Liver (tissue), 9 donors: Measurements from ENCODE around the gene GLS. TPM values are rescaled to one million over a fixed set of nuclear protein-coding genes. Genes with fewer than 3 reads are reported as not detected.

Source experiments
- DNase-seq: peaks from one replicate; pipeline ENCODE4 v3.0.0-alpha.2; 2017; ENCODE audit warnings: low spot score
- H3K27ac ChIP-seq, 2 donors: one replicate each; pipeline ENCODE4 v1.7.0; 2013; ENCODE audit warnings: inconsistent platforms in 2 of 2, low read length in 2 of 2, control low read depth in 1 of 2, low read depth in 1 of 2, mild to moderate bottlenecking in 1 of 2
- H3K27me3 ChIP-seq, 4 donors: one replicate each; pipeline versions ENCODE4 v1.6.1 to v1.7.0; 2013; ENCODE audit warnings: low read length in 3 of 4, inconsistent platforms in 1 of 4, mild to moderate bottlenecking in 1 of 4, moderate library complexity in 1 of 4; ENCODE audit not compliant: control insufficient read depth in 4 of 4, insufficient read depth in 4 of 4
- H3K36me3 ChIP-seq, 4 donors: one replicate each; pipeline versions ENCODE4 v1.6.1 to v1.7.0; 2013; ENCODE audit warnings: low read length in 3 of 4, mild to moderate bottlenecking in 3 of 4, low read depth in 1 of 4, moderate library complexity in 1 of 4; ENCODE audit not compliant: control insufficient read depth in 4 of 4, insufficient read depth in 3 of 4
- H3K4me1 ChIP-seq, 4 donors: one replicate each; pipeline versions ENCODE4 v1.6.1 to v1.7.0; 2013; ENCODE audit warnings: low read length in 3 of 4, mild to moderate bottlenecking in 3 of 4, moderate library complexity in 1 of 4; ENCODE audit not compliant: control insufficient read depth in 4 of 4, insufficient read depth in 4 of 4
- H3K4me3 ChIP-seq, 3 donors: one replicate each; pipeline versions ENCODE4 v1.6.1 to v1.7.0; 2013; ENCODE audit warnings: low read length in 3 of 3, control low read depth in 1 of 3, low read depth in 1 of 3, mild to moderate bottlenecking in 1 of 3
- H3K9ac ChIP-seq, 2 donors: one replicate each; pipeline ENCODE4 v1.7.0; 2013; ENCODE audit warnings: low read length in 2 of 2, mild to moderate bottlenecking in 2 of 2, moderate library complexity in 2 of 2, control low read depth in 1 of 2, low read depth in 1 of 2
- H3K9me3 ChIP-seq, 4 donors: one replicate each; pipeline versions ENCODE4 v1.6.1 to v1.7.0; 2013; ENCODE audit warnings: low read length in 3 of 4; ENCODE audit not compliant: control insufficient read depth in 4 of 4
- EGR1 ChIP-seq, 2 donors: IDR thresholded peaks; 2 replicates each; pipeline ENCODE4 v1.6.1; 2016 to 2018; ENCODE audit warnings: antibody characterized with exemption in 2 of 2, low read depth in 2 of 2
- FOXA1 ChIP-seq: IDR thresholded peaks from 2 replicates; pipeline ENCODE4 v1.6.1; 2016; ENCODE audit warnings: antibody characterized with exemption
- FOXA2 ChIP-seq: IDR thresholded peaks from 2 replicates; pipeline ENCODE4 v1.6.1; 2016; ENCODE audit warnings: antibody characterized with exemption
- GABPA ChIP-seq, 2 donors: IDR thresholded peaks in 1 of 2; conservative IDR thresholded peaks in 1 of 2; 2 replicates each; pipeline ENCODE4 v1.6.1; 2016; ENCODE audit warnings: antibody characterized with exemption in 2 of 2, mild to moderate bottlenecking in 1 of 2, moderate library complexity in 1 of 2
- HNF4A ChIP-seq, 2 donors: conservative IDR thresholded peaks; 2 replicates each; pipeline ENCODE4 v1.6.1; 2016; ENCODE audit warnings: antibody characterized with exemption in 2 of 2, mild to moderate bottlenecking in 2 of 2
- HNF4G ChIP-seq: IDR thresholded peaks from 2 replicates; pipeline ENCODE4 v1.6.1; 2016; ENCODE audit warnings: antibody characterized with exemption
- JUND ChIP-seq, 2 donors: IDR thresholded peaks; 2 replicates each; pipeline ENCODE4 v1.6.1; 2016; ENCODE audit warnings: antibody characterized with exemption in 2 of 2
- NR2F2 ChIP-seq: IDR thresholded peaks from 2 replicates; pipeline ENCODE4 v1.6.1; 2016; ENCODE audit warnings: antibody characterized with exemption
- RAD21 ChIP-seq, 2 donors: IDR thresholded peaks; 2 replicates each; pipeline ENCODE4 v1.6.1; 2016; ENCODE audit warnings: antibody characterized with exemption in 2 of 2, mild to moderate bottlenecking in 2 of 2
- RXRA ChIP-seq, 2 donors: IDR thresholded peaks; 2 replicates each; pipeline ENCODE4 v1.6.1; 2017 to 2018; ENCODE audit warnings: antibody characterized with exemption in 2 of 2, mild to moderate bottlenecking in 1 of 2
- SP1 ChIP-seq: IDR thresholded peaks from 2 replicates; pipeline ENCODE4 v1.6.1; 2018; ENCODE audit warnings: antibody characterized with exemption, mild to moderate bottlenecking
- TAF1 ChIP-seq: conservative IDR thresholded peaks from 2 replicates; pipeline ENCODE4 v1.6.1; 2016; ENCODE audit warnings: antibody characterized with exemption, mild to moderate bottlenecking
- YY1 ChIP-seq: IDR thresholded peaks from 2 replicates; pipeline ENCODE4 v1.6.1; 2016; ENCODE audit warnings: antibody characterized with exemption, mild to moderate bottlenecking
- WGBS: extraction: QIAGEN DNeasy Blood & Tissue Kit; methylation state at CpG from one replicate; pipeline ENCODE4 v1.1.7; 2013; 5-methylcytosine and 5-hydroxymethylcytosine counted together
- polyA plus RNA-seq, 2 donors: library from polyadenylated mRNA; stranded (reverse) in 1 of 2; unstranded in 1 of 2; fragments of 200-250 nt in 1 of 2; fragments of >200 nt in 1 of 2; fragmentation: Nextera tagmentation in 1 of 2; extraction: Ambion mirVana in 1 of 2; gene quantifications; one replicate each; pipeline versions ENCODE4 v1.2.1 to v1.2.3, GENCODE V29; 2013 to 2015
- total RNA-seq, 2 donors: library from RNA; depleted of rRNA; stranded (reverse); fragments of >200 nt; gene quantifications; one replicate each; pipeline ENCODE4 v1.2.3, GENCODE V29; 2014
- TF ChIP-seq, protein P1 (sequence below): IDR thresholded peaks from 2 replicates; pipeline ENCODE4 v1.6.1; 2016; ENCODE audit warnings: antibody characterized with exemption
- TF ChIP-seq, protein P2 (sequence below): IDR thresholded peaks from 2 replicates; pipeline ENCODE4 v1.6.1; 2016; ENCODE audit warnings: antibody characterized with exemption, mild to moderate bottlenecking
- TF ChIP-seq, protein P3 (sequence below): fragments of 150-350 bp; IDR thresholded peaks from 2 replicates; pipeline ENCODE4 v1.5.1; 2017; ENCODE audit warnings: improper control_type of control experiment, low read depth, low read length; ENCODE audit not compliant: missing input control
- donor health status: healthy.
- donor health status: healthy.
- donor health status: healthy.
- donor health status: healthy.
- donor health status: healthy.

GLS gene
- total and polyA plus RNA-seq, 4 donors = 4.3 to 38.6 (median 16.5) TPM

DNA sequence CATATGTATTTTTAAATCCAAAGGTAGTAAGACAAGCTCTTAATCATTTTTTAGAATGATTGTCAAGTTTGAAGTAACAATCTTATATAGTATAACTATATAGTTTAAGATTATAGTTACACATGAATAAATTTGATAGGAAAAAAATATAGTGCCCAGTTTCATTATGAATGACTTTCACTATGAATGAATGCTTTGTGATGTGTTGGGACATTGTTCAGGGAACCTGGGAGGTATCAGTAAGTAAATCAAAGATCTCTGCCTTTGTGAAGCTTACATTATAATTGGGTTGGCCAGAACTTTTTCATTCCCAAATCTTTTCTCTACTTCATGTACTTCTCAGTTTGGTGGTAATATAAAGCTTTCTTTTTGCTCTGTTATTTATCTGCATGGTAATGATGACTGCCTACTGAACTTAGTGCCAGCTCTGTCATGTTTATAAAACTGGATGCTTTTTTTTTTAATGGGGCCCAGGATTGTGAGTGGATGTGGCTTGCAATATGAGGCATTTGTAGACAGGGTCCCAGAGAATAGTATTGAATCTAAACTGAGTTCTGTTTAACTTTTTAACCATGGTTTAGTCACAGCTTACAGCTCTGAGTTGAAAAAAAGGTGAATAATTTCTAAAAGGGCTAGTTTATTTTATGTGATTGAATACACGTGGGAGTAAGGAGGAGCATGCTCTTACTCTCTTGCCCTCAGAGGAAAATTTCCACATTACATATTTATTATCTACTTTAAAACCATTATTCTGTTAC lies 23.3 kb downstream of the GLS start:
- H3K27ac ChIP-seq = no peak overlapping the region
- no peak overlapping the region for H3K9ac ChIP-seq
- H3K27me3 ChIP-seq = no peaks in the 10 kb centered on the region
- peaks cover 0 to 5% (median 0%) of the 10 kb centered on the region in 4 donors for H3K36me3 ChIP-seq
- no peak overlapping the region for H3K4me3 ChIP-seq
- no peaks in the 10 kb centered on the region for H3K9me3 ChIP-seq
- TF ChIP-seq, protein P1, sequence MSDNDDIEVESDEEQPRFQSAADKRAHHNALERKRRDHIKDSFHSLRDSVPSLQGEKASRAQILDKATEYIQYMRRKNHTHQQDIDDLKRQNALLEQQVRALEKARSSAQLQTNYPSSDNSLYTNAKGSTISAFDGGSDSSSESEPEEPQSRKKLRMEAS = no peak
- TF ChIP-seq JUND (IDR thresholded peaks at IDR 0.05) (no peak), HNF4G (no peak), YY1 (no peak)
- TF ChIP-seq, protein P2, sequence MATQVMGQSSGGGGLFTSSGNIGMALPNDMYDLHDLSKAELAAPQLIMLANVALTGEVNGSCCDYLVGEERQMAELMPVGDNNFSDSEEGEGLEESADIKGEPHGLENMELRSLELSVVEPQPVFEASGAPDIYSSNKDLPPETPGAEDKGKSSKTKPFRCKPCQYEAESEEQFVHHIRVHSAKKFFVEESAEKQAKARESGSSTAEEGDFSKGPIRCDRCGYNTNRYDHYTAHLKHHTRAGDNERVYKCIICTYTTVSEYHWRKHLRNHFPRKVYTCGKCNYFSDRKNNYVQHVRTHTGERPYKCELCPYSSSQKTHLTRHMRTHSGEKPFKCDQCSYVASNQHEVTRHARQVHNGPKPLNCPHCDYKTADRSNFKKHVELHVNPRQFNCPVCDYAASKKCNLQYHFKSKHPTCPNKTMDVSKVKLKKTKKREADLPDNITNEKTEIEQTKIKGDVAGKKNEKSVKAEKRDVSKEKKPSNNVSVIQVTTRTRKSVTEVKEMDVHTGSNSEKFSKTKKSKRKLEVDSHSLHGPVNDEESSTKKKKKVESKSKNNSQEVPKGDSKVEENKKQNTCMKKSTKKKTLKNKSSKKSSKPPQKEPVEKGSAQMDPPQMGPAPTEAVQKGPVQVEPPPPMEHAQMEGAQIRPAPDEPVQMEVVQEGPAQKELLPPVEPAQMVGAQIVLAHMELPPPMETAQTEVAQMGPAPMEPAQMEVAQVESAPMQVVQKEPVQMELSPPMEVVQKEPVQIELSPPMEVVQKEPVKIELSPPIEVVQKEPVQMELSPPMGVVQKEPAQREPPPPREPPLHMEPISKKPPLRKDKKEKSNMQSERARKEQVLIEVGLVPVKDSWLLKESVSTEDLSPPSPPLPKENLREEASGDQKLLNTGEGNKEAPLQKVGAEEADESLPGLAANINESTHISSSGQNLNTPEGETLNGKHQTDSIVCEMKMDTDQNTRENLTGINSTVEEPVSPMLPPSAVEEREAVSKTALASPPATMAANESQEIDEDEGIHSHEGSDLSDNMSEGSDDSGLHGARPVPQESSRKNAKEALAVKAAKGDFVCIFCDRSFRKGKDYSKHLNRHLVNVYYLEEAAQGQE = no peak
- DNase-seq = no peak
- WGBS = 81% methylated on average over 1 of the region's 1 CpG
- H3K4me1 ChIP-seq = no peaks in the 10 kb centered on the region

DNA sequence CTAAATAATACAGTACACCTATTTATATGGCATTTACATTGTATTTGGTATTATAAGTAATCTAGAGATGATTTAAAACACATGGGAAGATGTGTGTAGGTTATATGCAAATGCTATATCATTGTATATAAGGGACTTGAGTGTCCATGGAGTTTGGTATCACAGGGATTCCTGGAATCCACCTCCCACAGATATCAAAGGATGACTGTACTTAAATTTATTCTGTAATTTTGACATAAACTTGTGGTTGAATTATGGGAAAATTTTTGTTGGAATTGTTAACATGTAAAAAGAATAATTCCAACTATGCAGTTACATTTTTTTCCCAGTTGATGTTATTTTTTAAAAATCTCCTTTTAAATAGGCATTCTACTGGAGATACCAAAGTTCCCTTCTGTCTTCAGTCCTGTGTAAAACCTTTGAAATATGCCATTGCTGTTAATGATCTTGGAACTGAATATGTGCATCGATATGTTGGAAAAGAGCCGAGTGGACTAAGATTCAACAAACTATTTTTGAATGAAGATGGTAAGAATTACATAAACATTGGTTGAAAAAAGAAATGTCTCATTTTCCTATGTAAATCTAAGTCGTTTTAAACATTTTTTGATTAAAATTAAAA lies 24.1 kb downstream of the GLS start:
- TF ChIP-seq, protein P3, sequence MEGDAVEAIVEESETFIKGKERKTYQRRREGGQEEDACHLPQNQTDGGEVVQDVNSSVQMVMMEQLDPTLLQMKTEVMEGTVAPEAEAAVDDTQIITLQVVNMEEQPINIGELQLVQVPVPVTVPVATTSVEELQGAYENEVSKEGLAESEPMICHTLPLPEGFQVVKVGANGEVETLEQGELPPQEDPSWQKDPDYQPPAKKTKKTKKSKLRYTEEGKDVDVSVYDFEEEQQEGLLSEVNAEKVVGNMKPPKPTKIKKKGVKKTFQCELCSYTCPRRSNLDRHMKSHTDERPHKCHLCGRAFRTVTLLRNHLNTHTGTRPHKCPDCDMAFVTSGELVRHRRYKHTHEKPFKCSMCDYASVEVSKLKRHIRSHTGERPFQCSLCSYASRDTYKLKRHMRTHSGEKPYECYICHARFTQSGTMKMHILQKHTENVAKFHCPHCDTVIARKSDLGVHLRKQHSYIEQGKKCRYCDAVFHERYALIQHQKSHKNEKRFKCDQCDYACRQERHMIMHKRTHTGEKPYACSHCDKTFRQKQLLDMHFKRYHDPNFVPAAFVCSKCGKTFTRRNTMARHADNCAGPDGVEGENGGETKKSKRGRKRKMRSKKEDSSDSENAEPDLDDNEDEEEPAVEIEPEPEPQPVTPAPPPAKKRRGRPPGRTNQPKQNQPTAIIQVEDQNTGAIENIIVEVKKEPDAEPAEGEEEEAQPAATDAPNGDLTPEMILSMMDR = no peak
- TF ChIP-seq HNF4G (no peak), FOXA1 (no peak)
- TF ChIP-seq, protein P1 = no peak
- no peaks in the 10 kb centered on the region for H3K27me3 ChIP-seq
- no peaks in the 10 kb centered on the region for H3K4me1 ChIP-seq
- no peak for DNase-seq
- H3K9me3 ChIP-seq = no peaks in the 10 kb centered on the region
- H3K9ac ChIP-seq = no peak overlapping the region
- no peak overlapping the region for H3K4me3 ChIP-seq
- no peak overlapping the region for H3K27ac ChIP-seq
- H3K36me3 ChIP-seq = peaks cover 0 to 5% (median 0%) of the 10 kb centered on the region in 4 donors
- 85% methylated on average over 3 of the region's 3 CpGs for WGBS

DNA sequence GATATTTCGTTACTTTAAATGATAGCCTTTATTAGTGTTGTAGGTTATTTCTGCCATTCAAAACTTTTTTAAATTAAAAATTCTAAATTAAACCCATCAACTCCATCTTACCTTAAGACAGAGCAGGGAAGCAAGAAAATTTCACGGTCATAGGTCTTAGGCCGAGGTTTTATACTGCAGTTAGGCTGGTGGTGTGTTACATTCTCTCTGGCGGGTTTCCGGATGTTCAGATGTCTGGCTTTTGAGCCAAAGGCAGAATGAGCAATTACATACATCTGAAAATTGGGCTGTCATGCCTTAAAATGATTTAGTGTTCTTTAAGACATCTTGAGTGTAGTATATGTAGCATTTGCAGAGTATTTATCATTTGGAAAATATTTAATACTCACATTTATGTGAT lies 27.9 kb downstream of the GLS start:
- Histone ChIP-seq H3K4me1 (no peaks in the 10 kb centered on the region), H3K27ac (no peak overlapping the region), H3K9me3 (no peaks in the 10 kb centered on the region), H3K27me3 (no peaks in the 10 kb centered on the region), H3K36me3 (no peaks in the 10 kb centered on the region), H3K9ac (no peak overlapping the region), H3K4me3 (no peak overlapping the region)
- DNase-seq = no peak
- WGBS = 95% methylated on average over 5 of the region's 5 CpGs
- no peak for TF ChIP-seq NR2F2
- no peak for TF ChIP-seq RXRA (IDR thresholded peaks at IDR 0.05)
- no peak for TF ChIP-seq HNF4A (conservative IDR thresholded peaks at IDR 0.05)
- no peak for TF ChIP-seq GABPA (IDR thresholded peaks at IDR 0.05 in 1 of 2, conservative IDR thresholded peaks at IDR 0.05 in 1 of 2)
- no peak for TF ChIP-seq HNF4G
- TF ChIP-seq TAF1 = no peak
- TF ChIP-seq RAD21 (IDR thresholded peaks at IDR 0.05) = no peak
- TF ChIP-seq FOXA1 = no peak
- TF ChIP-seq, protein P1 = no peak
- TF ChIP-seq YY1 = no peak
- TF ChIP-seq, protein P2 = no peak
- TF ChIP-seq SP1 = no peak
- no peak for TF ChIP-seq EGR1 (IDR thresholded peaks at IDR 0.05; ENCODE audit: low read depth in 2 of 2)
- TF ChIP-seq FOXA2 = no peak
- no peak for TF ChIP-seq JUND (IDR thresholded peaks at IDR 0.05)
